HG03064 (cell line): ENCODE measurements around the gene LIPN.

Experiments
- ATAC-seq: cut with Tn5 transposase; IDR thresholded peaks from one replicate; pipeline ENCODE4 v1.9.1; 2021; ENCODE audit warnings: low read depth; ENCODE audit not compliant: unreplicated experiment

LIPN gene

DNA sequence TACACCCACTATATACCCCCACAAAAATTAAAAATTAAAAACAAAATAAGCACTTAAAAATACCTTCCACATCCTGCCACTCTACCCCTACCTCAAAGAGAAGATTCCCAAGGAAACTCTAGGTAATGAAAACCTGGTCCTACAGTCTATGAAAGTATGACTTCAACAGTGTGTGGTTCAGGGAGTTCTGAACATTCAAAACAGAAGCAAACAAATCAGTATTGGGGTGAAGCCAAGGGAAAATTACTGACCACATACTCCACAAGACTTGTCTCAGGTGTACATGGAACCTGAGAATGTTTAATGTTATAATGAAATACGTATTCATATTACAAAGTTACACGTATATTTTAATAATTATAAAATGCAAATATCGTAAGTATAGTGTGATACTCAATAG lies 22.4 kb downstream of the LIPN start:
- ATAC-seq = no peak

DNA sequence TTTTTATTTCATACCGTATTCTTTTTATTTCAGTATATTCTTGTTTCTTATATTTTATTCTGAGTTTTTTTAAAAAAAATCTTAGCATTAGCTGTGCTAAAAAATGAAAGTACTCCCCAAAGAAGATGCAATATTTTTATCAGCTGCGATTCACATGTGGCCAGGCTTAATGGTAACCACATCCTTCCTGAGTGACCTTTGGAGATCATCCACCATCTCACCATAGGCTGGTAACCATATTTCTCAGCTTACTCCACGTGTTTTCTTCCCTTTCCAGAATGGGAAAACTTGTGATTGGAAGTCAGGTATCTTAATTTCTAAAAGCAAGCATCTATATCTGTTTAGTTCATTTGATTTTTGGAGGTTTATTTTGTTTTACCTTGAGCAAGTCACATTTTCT lies 23.9 kb downstream of the LIPN start:
- no peak for ATAC-seq

DNA sequence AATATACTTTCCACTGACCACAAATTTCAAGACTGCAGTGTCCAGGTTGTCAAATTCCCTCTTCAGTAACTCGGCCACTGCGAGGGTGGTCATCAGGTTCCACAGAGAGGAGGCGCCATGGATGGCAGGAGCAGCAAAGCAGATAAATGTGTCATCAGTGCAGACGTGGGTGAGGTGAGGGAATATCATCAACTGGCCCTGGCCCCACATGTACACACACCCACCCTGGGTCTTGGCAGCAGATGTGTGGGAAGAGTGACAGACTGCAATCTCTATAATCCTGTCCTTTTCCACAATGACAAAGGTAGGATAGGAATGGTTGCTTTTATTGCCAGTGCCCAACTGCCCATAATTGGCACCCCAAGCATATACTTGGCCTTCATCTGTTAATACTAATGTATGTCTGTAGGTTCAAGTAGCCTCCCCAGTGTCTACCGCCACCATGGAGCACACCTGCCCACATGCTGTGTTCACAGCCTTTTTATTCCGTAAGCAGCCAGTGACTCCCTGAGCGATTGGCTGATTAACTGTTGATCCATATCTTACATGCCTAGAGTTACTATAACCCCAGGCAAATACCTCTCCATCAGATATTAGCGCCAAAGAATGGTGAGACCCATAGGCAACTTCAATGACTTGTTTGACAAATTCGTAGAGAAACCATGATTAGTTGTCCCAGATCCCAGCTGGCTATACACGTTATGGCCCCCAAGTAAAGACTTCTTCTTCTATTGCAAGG lies 26.4 kb downstream of the LIPN start:
- no peak for ATAC-seq

- ATAC-seq = no peak
These were observed 27.6 kb downstream of the LIPN start for GRCh38 chr10:88787463-88787862.

DNA sequence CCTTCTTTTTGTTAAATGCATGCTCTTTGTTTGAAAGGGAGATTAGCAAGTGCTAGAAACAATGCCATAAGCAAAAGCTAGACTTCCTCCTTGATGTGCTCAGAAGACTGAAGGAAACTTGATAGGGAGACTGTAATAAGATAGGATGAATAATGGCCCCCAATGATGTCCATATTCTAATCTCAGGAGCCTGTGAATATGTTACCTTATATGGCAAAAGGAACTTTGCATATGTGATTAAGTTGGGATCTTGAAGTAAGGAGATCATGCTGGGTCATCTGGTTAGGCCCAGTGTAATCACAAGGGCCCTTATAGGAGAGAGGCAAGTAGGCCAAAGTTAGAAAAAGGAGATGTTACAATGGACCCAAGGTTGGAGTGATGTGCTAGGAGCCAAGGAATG lies 29.1 kb downstream of the LIPN start:
- ATAC-seq = no peak

- no peak for ATAC-seq
These were observed 32.1 kb downstream of the LIPN start for GRCh38 chr10:88791924-88792323.

DNA sequence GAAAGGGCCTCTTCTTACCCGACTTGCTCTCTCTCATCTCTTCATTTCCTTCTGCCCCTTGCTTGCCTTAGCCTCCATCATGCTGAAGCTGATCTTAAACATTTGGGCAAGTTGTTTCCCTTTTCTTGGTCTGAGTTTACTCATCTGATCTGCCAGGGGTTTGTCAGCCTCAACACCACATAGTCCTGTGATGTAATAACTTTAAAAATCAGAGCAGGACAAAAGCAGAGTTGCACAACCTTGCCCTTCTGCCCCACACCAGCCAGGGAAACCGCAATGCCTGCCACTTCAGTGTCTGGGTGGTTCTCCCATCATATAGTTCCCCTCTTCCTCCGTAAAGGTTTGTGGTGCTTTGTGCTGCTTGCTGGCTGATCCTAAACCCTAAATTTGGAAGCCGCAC lies 32.8 kb downstream of the LIPN start:
- ATAC-seq = no peak

- no peak for ATAC-seq
These were observed 34.0 kb downstream of the LIPN start for GRCh38 chr10:88793712-88794299.

GRCh38 chr10:88794731-88795130 lies 34.9 kb downstream of the LIPN start:
- no peak for ATAC-seq

DNA sequence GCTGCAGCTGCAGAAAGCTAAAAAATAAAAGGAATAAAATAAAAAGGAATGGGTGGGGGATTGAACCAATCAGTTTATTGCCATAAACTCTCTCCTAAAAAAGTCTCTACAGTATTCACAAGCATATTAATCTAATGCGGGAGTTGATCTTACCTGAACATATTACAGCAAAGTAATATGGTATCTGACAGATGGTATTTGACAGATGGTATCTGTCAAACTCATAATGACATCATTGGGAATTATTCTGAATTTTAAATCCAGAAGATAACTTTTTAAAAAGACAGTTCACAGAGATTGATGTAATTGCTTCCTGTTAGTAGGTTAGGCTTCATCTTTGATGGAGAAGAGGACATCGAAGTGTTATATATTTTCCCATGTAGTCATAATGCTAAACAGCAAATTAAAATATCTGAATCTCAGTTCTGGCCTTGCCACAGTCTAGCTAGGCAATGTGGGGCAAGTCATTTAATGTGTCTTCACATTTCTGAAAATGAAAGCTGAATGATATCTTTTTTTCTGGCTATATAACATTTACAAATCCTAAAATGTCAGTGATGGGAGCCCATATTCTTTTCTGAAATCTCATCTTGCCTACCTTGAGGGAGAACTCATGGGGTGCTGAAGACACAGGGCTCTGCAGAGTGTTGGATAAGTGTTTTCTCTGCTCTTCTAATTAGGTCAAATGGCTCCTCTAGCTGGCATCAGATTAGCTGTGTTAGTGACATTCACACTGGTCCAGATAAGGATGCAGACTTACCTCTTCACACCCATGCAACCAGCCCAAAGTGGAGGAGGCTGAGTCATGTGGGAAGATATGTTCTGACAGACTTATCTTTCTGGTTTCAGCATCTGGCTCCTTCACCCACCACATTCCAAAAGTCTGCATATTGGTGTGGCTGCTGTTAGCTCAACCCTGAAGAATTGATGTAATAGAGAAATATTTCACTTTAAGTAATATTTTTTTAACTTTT lies 40.6 kb downstream of the LIPN start:
- no peak for ATAC-seq

- ATAC-seq = no peak
These were observed 42.9 kb downstream of the LIPN start, which contains the start of gene LIPM for GRCh38 chr10:88802523-88803285. Gene LIPM, plus strand, starts transcription at chr10:88802730. Its CDS starts 167 bp downstream, at chr10:88802897.

- no peak for ATAC-seq
These were observed 43.8 kb downstream of the LIPN start for GRCh38 chr10:88803641-88804040.

- ATAC-seq = no peak
These were observed 44.4 kb downstream of the LIPN start for GRCh38 chr10:88804083-88804812.

GRCh38 chr10:88805361-88805760 lies 45.5 kb downstream of the LIPN start:
- ATAC-seq = no peak

- no peak for ATAC-seq
These were observed 46.1 kb downstream of the LIPN start for GRCh38 chr10:88805924-88806323.

GRCh38 chr10:88809621-88810020 lies 49.8 kb downstream of the LIPN start:
- ATAC-seq = no peak

- ATAC-seq = no peak
These were observed 50.6 kb downstream of the LIPN start for GRCh38 chr10:88810196-88810961.

GRCh38 chr10:88813200-88813599 lies 53.4 kb downstream of the LIPN start:
- ATAC-seq = no peak

DNA sequence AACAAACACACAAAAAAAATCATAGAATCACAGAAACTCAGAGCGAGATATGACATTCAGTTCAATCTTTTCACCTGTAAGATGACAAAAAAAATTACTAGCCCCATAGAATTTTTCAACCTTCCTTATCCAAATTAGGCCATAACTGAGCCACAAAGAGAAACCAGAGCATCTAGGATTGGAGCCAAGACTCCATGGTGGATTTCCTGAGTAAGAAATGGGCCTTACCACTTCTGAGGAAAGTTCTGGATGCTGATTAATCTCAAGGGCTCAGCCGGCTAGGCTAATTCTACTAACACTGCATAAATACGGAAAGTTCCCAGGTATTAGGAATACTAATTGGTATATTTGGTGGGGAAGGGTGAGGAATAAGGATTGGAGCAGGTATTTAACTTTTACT lies 59.5 kb downstream of the LIPN start:
- ATAC-seq = no peak
